ENCODE results near the gene SRPK2. TPM values are rescaled to one million over a fixed set of nuclear protein-coding genes. Genes with fewer than 3 reads are reported as not detected.

Gene SRPK2
- total and polyA plus RNA-seq, 9 donors = 15.2 to 50.0 (median 37.8) TPM

DNA sequence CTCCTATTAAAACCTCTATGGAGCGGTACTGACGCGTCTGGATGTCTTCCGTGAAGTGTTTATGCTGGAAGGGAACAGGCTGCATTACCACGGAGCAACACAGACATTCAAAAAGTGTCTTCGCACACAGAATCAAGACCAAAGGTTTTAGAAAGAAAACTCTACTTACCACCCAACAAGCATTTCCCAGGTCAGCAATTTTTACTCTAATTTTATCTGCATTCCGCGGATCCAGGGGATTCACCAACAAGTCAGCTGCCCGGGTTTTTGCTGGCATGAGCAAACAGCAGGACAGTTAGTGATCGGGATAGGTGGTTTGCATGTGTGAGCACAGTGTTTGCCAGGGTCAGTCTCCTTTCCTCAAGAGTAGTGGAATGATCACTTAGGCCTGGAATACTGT lies 255.9 kb downstream of the SRPK2 start:
- H3K4me3 ChIP-seq = no peak overlapping the region
- H3K36me3 ChIP-seq = no peaks in the 10 kb centered on the region
- H3K9me3 ChIP-seq = no peaks in the 10 kb centered on the region
- H3K27ac ChIP-seq = no peak overlapping the region
- no peak for DNase-seq
- WGBS, 3 donors = 91 to 93% (median 92%) methylated on average over 10 of the region's 10 CpGs
- H3K4me1 ChIP-seq (ENCODE audit: insufficient read depth) = peaks cover 1% of the 10 kb centered on the region
- no peaks in the 10 kb centered on the region for H3K27me3 ChIP-seq
- TF ChIP-seq POLR2A (IDR thresholded peaks at IDR 0.05) (no peak), EP300 (IDR thresholded peaks at IDR 0.05) (no peak)
- TF ChIP-seq, protein P1, sequence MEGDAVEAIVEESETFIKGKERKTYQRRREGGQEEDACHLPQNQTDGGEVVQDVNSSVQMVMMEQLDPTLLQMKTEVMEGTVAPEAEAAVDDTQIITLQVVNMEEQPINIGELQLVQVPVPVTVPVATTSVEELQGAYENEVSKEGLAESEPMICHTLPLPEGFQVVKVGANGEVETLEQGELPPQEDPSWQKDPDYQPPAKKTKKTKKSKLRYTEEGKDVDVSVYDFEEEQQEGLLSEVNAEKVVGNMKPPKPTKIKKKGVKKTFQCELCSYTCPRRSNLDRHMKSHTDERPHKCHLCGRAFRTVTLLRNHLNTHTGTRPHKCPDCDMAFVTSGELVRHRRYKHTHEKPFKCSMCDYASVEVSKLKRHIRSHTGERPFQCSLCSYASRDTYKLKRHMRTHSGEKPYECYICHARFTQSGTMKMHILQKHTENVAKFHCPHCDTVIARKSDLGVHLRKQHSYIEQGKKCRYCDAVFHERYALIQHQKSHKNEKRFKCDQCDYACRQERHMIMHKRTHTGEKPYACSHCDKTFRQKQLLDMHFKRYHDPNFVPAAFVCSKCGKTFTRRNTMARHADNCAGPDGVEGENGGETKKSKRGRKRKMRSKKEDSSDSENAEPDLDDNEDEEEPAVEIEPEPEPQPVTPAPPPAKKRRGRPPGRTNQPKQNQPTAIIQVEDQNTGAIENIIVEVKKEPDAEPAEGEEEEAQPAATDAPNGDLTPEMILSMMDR (IDR thresholded peaks at IDR 0.05) = no peak
- intact Hi-C loops (cut with DNase I) = no loop called here

DNA sequence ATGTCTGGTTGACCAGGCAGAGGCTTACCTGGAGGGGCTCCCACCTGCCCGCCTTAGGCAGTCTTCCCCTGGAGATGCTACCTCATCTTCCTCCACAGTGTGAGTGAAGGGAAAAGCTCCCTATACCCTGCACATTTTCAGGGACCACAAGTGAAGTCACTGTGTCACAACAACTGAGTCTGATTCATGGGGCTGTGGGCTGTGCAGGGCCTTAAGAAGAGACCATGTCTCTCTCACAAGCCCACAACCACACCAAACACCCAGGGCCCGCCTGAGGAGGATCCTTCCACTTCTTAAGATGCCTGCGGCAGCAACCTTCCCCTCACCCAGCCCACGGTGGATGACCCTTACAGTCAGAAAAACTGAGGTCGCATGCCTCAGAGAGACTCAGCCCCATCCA lies 256.4 kb downstream of the SRPK2 start:
- no peak overlapping the region for H3K4me3 ChIP-seq
- WGBS, 3 donors = 89 to 98% (median 96%) methylated on average over 5 of the region's 5 CpGs
- no peaks in the 10 kb centered on the region for H3K9me3 ChIP-seq
- no peak overlapping the region for H3K27ac ChIP-seq
- TF ChIP-seq, protein P1 (IDR thresholded peaks at IDR 0.05) = no peak
- no peak for TF ChIP-seq POLR2A (IDR thresholded peaks at IDR 0.05)
- no peak for TF ChIP-seq EP300 (IDR thresholded peaks at IDR 0.05)
- no peaks in the 10 kb centered on the region for H3K36me3 ChIP-seq
- peaks cover 1% of the 10 kb centered on the region for H3K4me1 ChIP-seq (ENCODE audit: insufficient read depth)
- no peaks in the 10 kb centered on the region for H3K27me3 ChIP-seq
- intact Hi-C loops (cut with DNase I) = no loop called here
- DNase-seq = no peak

DNA sequence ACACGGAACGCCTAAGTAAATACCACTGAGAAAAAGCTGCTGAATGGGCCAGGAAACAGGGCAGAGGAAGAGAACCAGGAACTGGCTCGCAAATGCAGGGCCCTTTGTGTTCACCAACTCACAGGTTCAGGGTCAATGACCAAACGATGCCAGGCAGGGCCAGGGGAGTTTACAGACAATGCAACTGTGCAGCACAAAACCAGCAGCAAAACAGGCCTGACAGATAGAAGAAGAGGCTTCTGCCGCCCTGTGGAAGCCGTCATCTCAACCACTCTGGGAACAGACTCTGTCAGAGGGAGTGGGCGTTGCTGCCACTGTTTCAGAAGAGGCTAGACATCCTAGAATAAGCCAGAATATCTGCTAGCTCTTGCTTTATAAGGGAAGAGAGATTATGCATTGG lies 256.8 kb downstream of the SRPK2 start:
- intact Hi-C loops (cut with DNase I) = no loop called here
- no peaks in the 10 kb centered on the region for H3K4me1 ChIP-seq (ENCODE audit: insufficient read depth)
- no peak for DNase-seq
- no peaks in the 10 kb centered on the region for H3K36me3 ChIP-seq
- TF ChIP-seq, protein P1 (IDR thresholded peaks at IDR 0.05) = no peak
- H3K27ac ChIP-seq = no peak overlapping the region
- no peaks in the 10 kb centered on the region for H3K27me3 ChIP-seq
- no peaks in the 10 kb centered on the region for H3K9me3 ChIP-seq
- 85 to 88% (median 87%) methylated on average over 7 of the region's 7 CpGs for WGBS, 3 donors
- H3K4me3 ChIP-seq = no peak overlapping the region

DNA sequence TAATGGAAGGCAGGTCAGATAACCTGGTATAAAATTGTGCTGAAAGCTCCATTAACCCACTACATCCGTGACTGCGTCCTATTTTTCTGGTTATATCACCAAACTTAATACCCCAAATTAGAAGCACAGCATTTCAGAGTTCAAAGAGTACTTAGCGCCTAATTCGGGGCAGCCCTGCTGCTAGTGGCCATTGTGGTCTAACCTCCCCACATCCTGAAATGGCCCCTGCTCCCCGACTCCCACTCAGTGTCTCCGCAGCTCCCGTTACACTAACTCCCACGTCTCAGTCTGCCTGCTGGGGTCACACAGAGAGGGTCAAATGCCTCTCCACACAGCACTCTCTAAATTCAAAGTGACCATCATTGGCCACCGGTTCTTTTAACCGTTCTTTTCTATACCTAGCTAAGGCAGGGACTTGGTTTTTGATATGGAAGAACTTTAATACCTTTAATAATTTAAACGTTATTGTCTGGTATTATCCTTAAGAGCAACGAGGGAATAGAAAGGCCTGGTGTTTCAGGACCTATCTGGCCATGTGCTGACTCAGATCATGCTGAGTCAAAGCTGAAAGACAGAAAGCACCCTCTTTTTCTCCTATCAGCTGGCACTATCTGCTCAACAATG lies 257.6 kb downstream of the SRPK2 start:
- no peaks in the 10 kb centered on the region for H3K36me3 ChIP-seq
- WGBS, 3 donors = 73 to 79% (median 77%) methylated on average over 12 of the region's 12 CpGs
- intact Hi-C loops (cut with DNase I) = no loop called here
- TF ChIP-seq EP300 (IDR thresholded peaks at IDR 0.05) (no peak), POLR2A (IDR thresholded peaks at IDR 0.05) (no peak)
- TF ChIP-seq, protein P1 (IDR thresholded peaks at IDR 0.05) = no peak
- no peaks in the 10 kb centered on the region for H3K9me3 ChIP-seq
- no peak for DNase-seq
- no peak overlapping the region for H3K27ac ChIP-seq
- no peaks in the 10 kb centered on the region for H3K4me1 ChIP-seq (ENCODE audit: insufficient read depth)
- no peaks in the 10 kb centered on the region for H3K27me3 ChIP-seq
- H3K4me3 ChIP-seq = no peak overlapping the region

Data from ovary (tissue), 9 donors.